OCI-LY7 (cell line): ENCODE results near the gene GNG12. TPM values are rescaled to one million over a fixed set of nuclear protein-coding genes. Genes with fewer than 3 reads are reported as not detected.

Experiments
- BruUV-seq: library from RNA; stranded (reverse); fragments of 400-500 nt; replicated peaks from 2 replicates; lab custom pipeline; 2021; lab: Mats Ljungman, UMichigan
- CTCF ChIA-PET: fragments of 300-600 bp; sonication (Branson Sonifier 250); formaldehyde crosslinking; loops from one replicate; lab custom pipeline; 2022; ENCODE audit warnings: antibody characterized with exemption; ENCODE audit not compliant: unreplicated experiment; lab: Charles Lee
- POLR2A ChIA-PET: fragments of 300-600 bp; sonication (Branson Sonifier 250); formaldehyde crosslinking; loops from one replicate; lab custom pipeline; 2022; ENCODE audit warnings: antibody characterized with exemption; lab: Charles Lee
- DNase-seq: peaks from one replicate; pipeline ENCODE4 v3.0.0-alpha.2; 2015; ENCODE audit warnings: low spot score
- H2AFZ ChIP-seq: fragments of 200-600 bp; sonication (generic), shearing (Covaris generic); 2 replicates; pipeline ENCODE4 v1.6.1; 2014; ENCODE audit warnings: mild to moderate bottlenecking, antibody characterized with exemption, low read length, moderate library complexity
- H3K27ac ChIP-seq: fragments of 200-600 bp; sonication (generic); 2 replicates; pipeline ENCODE4 v1.5.1; 2014; ENCODE audit warnings: mixed run types, low read depth, mild to moderate bottlenecking, moderate library complexity, low read length, inconsistent platforms; ENCODE audit not compliant: poor library complexity, severe bottlenecking
- H3K36me3 ChIP-seq: fragments of 200-600 bp; sonication (generic); 2 replicates; pipeline ENCODE4 v1.6.1; 2014; ENCODE audit warnings: mild to moderate bottlenecking, antibody characterized with exemption, low read length, moderate library complexity, mixed read lengths; ENCODE audit not compliant: insufficient read depth
- H3K4me1 ChIP-seq: fragments of 200-600 bp; sonication (generic); 2 replicates; pipeline ENCODE4 v1.5.1; 2014; ENCODE audit warnings: mild to moderate bottlenecking, low read length; ENCODE audit not compliant: insufficient read depth, poor library complexity, severe bottlenecking
- H3K4me2 ChIP-seq: fragments of 200-600 bp; sonication (generic); 2 replicates; pipeline ENCODE4 v1.6.1; 2014; ENCODE audit warnings: mild to moderate bottlenecking, low read length
- H3K4me3 ChIP-seq: fragments of 200-600 bp; sonication (generic); 2 replicates; pipeline ENCODE4 v1.5.1; 2014; ENCODE audit warnings: mild to moderate bottlenecking, low read depth, low read length; ENCODE audit not compliant: poor library complexity, severe bottlenecking
- H3K79me2 ChIP-seq: fragments of 200-600 bp; sonication (generic); 2 replicates; pipeline ENCODE4 v1.6.1; 2016; ENCODE audit warnings: low read depth, mild to moderate bottlenecking, low read length, moderate library complexity, mixed read lengths; ENCODE audit not compliant: insufficient read depth
- H3K9me2 ChIP-seq: fragments of 200-600 bp; sonication (generic); 2 replicates; pipeline ENCODE4 v1.6.1; 2016; ENCODE audit warnings: mild to moderate bottlenecking, low read length, mixed read lengths; ENCODE audit not compliant: insufficient read depth
- H3K9me3 ChIP-seq: fragments of 200-600 bp; sonication (generic); 2 replicates; pipeline ENCODE4 v1.6.1; 2014; ENCODE audit warnings: mild to moderate bottlenecking, mixed run types, low read length, mixed read lengths
- H4K20me1 ChIP-seq: fragments of 200-600 bp; sonication (generic); 2 replicates; pipeline ENCODE4 v1.6.1; 2014; ENCODE audit warnings: mild to moderate bottlenecking, antibody characterized with exemption, low read length, moderate library complexity, mixed read lengths; ENCODE audit not compliant: insufficient read depth
- CTCF ChIP-seq: fragments of 200-600 bp; sonication (generic); conservative IDR thresholded peaks from 2 replicates; pipeline ENCODE4 v1.5.1; 2014; ENCODE audit warnings: mild to moderate bottlenecking, antibody characterized with exemption, low read length, moderate library complexity, mixed read lengths
- EZH2phosphoT487 ChIP-seq: fragments of 200-600 bp; sonication (generic); IDR thresholded peaks from 2 replicates; pipeline ENCODE4 v1.6.1; 2018; ENCODE audit warnings: low read depth, borderline replicate concordance, mild to moderate bottlenecking, mixed run types, antibody characterized with exemption, low read length, moderate library complexity, mixed read lengths
- intact Hi-C: fragments of 100-400 bp; cut with micrococcal nuclease; formaldehyde crosslinking; loops from one replicate; pipeline ENCODE4 v1.10.0; 2022; ENCODE audit not compliant: unreplicated experiment
- total RNA-seq, 2 experiments: library from RNA; depleted of rRNA in 1 of 2; stranded (reverse); fragments of >200 nt in 1 of 2; shearing (Covaris generic) in 1 of 2; gene quantifications; 2 replicates each; pipeline ENCODE4 v1.2.3, GENCODE V29; 2014 to 2022

GNG12 gene
- total RNA-seq, 2 experiments from 2014 or later = 0.10 TPM; not detected in 1

GRCh38 chr1:67705735-67706453 lies 127.4 kb downstream of the GNG12 start:
- intact Hi-C loops = no loop called here
- H2AFZ ChIP-seq = no peak overlapping the region

GRCh38 chr1:67704351-67704750 lies 128.9 kb downstream of the GNG12 start:
- no peaks in the 10 kb centered on the region for H3K9me3 ChIP-seq
- H3K4me3 ChIP-seq = no peak overlapping the region
- DNase-seq = no peak
- no peaks in the 10 kb centered on the region for H3K9me2 ChIP-seq
- no peaks in the 10 kb centered on the region for H3K4me1 ChIP-seq
- H4K20me1 ChIP-seq = no peaks in the 10 kb centered on the region
- H3K27ac ChIP-seq = no peak overlapping the region
- POLR2A ChIA-PET = interaction anchor here (0.5 to 1.5 kb wide), 7 partner anchors 10 to 203 kb away, joined by 3 to 7 read pairs (median 3); partner anchors contain the start of gene GADD45A
- CTCF ChIA-PET = no interaction called here
- H3K36me3 ChIP-seq = no peaks in the 10 kb centered on the region
- no TSS peak for BruUV-seq
- H2AFZ ChIP-seq = no peak overlapping the region
- H3K79me2 ChIP-seq = no peaks in the 10 kb centered on the region
- TF ChIP-seq CTCF (no peak), EZH2phosphoT487 (no peak)
- H3K4me2 ChIP-seq = no peak overlapping the region
- intact Hi-C loops = no loop called here

More at GRCh38 chr1:67705735-67706453, 127.4 kb downstream of the GNG12 start:
- BruUV-seq = no TSS peak
- no peak for DNase-seq
- H3K4me2 ChIP-seq = no peak overlapping the region
- H3K36me3 ChIP-seq = no peaks in the 10 kb centered on the region
- no peaks in the 10 kb centered on the region for H3K79me2 ChIP-seq
- H4K20me1 ChIP-seq = no peaks in the 10 kb centered on the region
- TF ChIP-seq CTCF (no peak), EZH2phosphoT487 (no peak)
- CTCF ChIA-PET = no interaction called here
- no peak overlapping the region for H3K4me3 ChIP-seq
- POLR2A ChIA-PET = interaction anchor here (1.1 to 1.5 kb wide), 2 partner anchors 9 to 11 kb away, joined by 3 to 7 read pairs; no protein-coding TSS in a partner anchor
- no peaks in the 10 kb centered on the region for H3K9me2 ChIP-seq
- H3K4me1 ChIP-seq = peaks cover 8% of the 10 kb centered on the region
- H3K27ac ChIP-seq = no peak overlapping the region
- H3K9me3 ChIP-seq = no peaks in the 10 kb centered on the region

GRCh38 chr1:67701876-67702275 lies 131.4 kb downstream of the GNG12 start:
- H2AFZ ChIP-seq = no peak overlapping the region
- TF ChIP-seq EZH2phosphoT487 (no peak), CTCF (no peak)
- H3K4me2 ChIP-seq = no peak overlapping the region
- H3K36me3 ChIP-seq = no peaks in the 10 kb centered on the region
- no peaks in the 10 kb centered on the region for H4K20me1 ChIP-seq
- no peak overlapping the region for H3K27ac ChIP-seq
- no peak for DNase-seq
- no peak overlapping the region for H3K4me3 ChIP-seq
- H3K9me2 ChIP-seq = no peaks in the 10 kb centered on the region
- ChIA-PET CTCF (interaction anchor here (1.0 to 1.2 kb wide), 2 partner anchors 10 to 41 kb away, joined by 3 read pairs; no protein-coding TSS in a partner anchor), POLR2A (interaction anchor here (0.9 to 2.7 kb wide), 5 partner anchors 9 to 31 kb away, joined by 3 to 21 read pairs (median 3); no protein-coding TSS in a partner anchor)
- H3K79me2 ChIP-seq = no peaks in the 10 kb centered on the region
- no TSS peak for BruUV-seq
- H3K9me3 ChIP-seq = no peaks in the 10 kb centered on the region
- H3K4me1 ChIP-seq = no peaks in the 10 kb centered on the region
- intact Hi-C loops = no loop called here
